Skeletal muscle tissue (tissue), 4 donors: Measurements from ENCODE around the gene FKBP2. TPM values are rescaled to one million over a fixed set of nuclear protein-coding genes. Genes with fewer than 3 reads are reported as not detected.
A peak's percentile ranks its signal among the peaks of the same experiment; 100 is the strongest.

Experiments used
- H3K27ac ChIP-seq: one replicate; pipeline ENCODE4 v1.7.0; 2013; ENCODE audit warnings: mild to moderate bottlenecking, low read depth, low read length, inconsistent platforms
- H3K27me3 ChIP-seq, 3 donors: one replicate each; pipeline ENCODE4 v1.7.0; 2013; ENCODE audit warnings: low read length in 3 of 3; ENCODE audit not compliant: control insufficient read depth in 3 of 3, insufficient read depth in 3 of 3
- H3K36me3 ChIP-seq, 3 donors: one replicate each; pipeline ENCODE4 v1.7.0; 2013; ENCODE audit warnings: low read length in 3 of 3; ENCODE audit not compliant: control insufficient read depth in 3 of 3, insufficient read depth in 3 of 3
- H3K4me1 ChIP-seq, 3 donors: one replicate each; pipeline ENCODE4 v1.7.0; 2013; ENCODE audit warnings: low read length in 3 of 3, mild to moderate bottlenecking in 3 of 3; ENCODE audit not compliant: control insufficient read depth in 3 of 3, insufficient read depth in 3 of 3
- H3K4me3 ChIP-seq, 3 donors: one replicate each; pipeline ENCODE4 v1.7.0; 2013; ENCODE audit warnings: low read length in 3 of 3
- H3K9ac ChIP-seq, 3 donors: one replicate each; pipeline ENCODE4 v1.7.0; 2013; ENCODE audit warnings: low read length in 3 of 3, mild to moderate bottlenecking in 3 of 3, moderate library complexity in 2 of 3, low read depth in 1 of 3
- H3K9me3 ChIP-seq, 3 donors: one replicate each; pipeline ENCODE4 v1.7.0; 2013; ENCODE audit warnings: low read length in 3 of 3; ENCODE audit not compliant: control insufficient read depth in 3 of 3
- total RNA-seq: library from RNA; depleted of rRNA; stranded (reverse); fragments of >200 nt; gene quantifications from one replicate; pipeline ENCODE4 v1.2.3, GENCODE V29; 2014
- donor health status: Osteomylitis.

Gene FKBP2
- total RNA-seq, 1 donor from 2014 or later, result 26.1 TPM

DNA sequence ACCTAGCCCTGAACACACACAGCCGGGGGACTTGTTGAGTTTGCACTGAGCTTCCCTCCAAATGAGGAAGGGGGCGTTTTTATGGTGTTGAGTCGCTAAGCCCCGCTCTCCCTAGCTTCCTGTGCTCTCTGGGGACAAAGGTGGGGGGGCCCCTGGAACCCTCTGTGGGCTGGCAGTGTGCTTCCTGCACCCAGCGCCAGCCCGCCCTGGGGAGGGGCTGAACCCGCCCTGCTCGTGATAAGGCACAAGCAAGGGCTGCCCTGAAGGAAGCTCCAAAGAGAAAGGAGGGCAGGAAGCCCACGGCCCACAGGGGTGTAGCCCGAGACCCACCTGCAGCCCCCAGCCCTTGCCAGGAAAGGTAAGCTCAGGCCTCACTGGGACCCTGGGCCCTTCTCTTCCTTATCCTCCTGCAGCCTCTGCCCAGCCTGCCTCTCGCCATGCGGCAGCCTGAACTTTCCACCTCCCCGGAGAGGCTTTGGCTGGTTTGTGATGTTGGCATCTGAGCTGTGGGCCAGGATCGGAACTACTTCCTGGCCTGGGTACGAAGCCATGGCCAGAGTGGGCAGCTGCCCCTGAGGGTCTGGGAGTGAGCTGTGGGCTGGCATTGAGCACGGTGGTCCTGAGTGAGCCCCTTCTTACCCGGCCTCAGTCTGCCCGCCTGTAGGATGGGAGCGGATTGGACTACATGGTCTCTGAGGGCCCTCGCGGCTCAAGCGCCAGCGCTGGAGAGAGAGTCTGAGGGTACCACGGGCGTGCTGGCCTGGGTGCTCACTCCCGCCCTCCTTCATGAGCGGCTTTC lies 34.2 kb upstream of the FKBP2 start, which contains the start of gene FERMT3:
Gene FERMT3, plus strand, starts transcription at position 265 of the 799 bp plus-strand sequence. CDS start 644 bp downstream, outside the sequence.
- H3K9ac ChIP-seq, result peak within 1 kb of the TSS; percentile 62 to 77 (median 75)
- no peaks in the 10 kb centered on the region for H3K9me3 ChIP-seq
- no peaks in the 10 kb centered on the region for H3K27me3 ChIP-seq
- H3K4me1 ChIP-seq, result peaks cover 17 to 43% (median 37%) of the 10 kb centered on the region in 3 donors
- H3K27ac ChIP-seq, result peak within 1 kb of the TSS; percentile 83
- H3K4me3 ChIP-seq, result peak within 1 kb of the TSS; percentile 52 to 67 (median 65)
- H3K36me3 ChIP-seq, result peaks cover 24 to 32% (median 30%) of the 10 kb centered on the region in 3 donors

DNA sequence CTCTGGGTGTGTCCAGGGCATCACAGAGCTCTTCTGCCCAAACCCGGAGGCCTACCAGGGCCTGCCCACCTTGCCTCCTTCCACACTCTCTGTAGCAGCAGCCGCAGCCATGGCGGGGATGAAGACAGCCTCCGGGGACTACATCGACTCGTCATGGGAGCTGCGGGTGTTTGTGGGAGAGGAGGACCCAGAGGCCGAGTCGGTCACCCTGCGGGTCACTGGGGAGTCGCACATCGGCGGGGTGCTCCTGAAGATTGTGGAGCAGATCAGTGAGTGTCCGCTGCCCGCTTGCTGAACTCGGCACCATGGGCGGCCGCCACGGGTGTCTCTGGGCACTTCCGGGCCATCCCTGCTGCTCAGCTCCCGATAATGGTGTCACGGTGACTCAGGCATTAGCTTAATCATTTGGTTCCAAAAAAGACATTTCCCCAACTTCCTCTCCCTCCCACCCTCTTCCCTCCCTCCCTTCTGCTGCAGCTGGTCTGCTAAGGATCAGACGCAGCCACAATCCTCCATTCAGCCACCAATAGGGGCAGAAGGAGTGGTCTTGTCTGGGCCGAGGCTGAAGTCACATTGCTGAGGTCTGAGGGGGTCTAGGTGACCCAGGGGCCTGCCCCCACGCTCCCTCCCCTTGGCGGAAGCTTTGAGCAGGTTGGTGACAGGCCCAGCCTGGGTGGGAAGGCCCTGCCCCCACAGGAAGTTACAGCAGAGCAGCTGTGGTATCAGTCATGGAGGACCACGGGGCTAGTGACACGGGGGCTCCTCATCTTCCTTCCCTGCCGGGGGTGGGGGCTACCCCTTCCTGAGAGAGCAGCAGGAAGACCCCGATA lies 33.4 kb upstream of the FKBP2 start:
- Histone ChIP-seq H3K4me3 (peak overlapping the region; percentile 52 to 67 (median 65)), H3K9ac (peak overlapping the region; percentile 62 to 77 (median 75)), H3K27me3 (no peaks in the 10 kb centered on the region), H3K36me3 (peaks cover 26 to 32% (median 26%) of the 10 kb centered on the region in 3 donors), H3K4me1 (peaks cover 15 to 41% (median 37%) of the 10 kb centered on the region in 3 donors), H3K9me3 (no peaks in the 10 kb centered on the region), H3K27ac (peak overlapping the region; percentile 83)

DNA sequence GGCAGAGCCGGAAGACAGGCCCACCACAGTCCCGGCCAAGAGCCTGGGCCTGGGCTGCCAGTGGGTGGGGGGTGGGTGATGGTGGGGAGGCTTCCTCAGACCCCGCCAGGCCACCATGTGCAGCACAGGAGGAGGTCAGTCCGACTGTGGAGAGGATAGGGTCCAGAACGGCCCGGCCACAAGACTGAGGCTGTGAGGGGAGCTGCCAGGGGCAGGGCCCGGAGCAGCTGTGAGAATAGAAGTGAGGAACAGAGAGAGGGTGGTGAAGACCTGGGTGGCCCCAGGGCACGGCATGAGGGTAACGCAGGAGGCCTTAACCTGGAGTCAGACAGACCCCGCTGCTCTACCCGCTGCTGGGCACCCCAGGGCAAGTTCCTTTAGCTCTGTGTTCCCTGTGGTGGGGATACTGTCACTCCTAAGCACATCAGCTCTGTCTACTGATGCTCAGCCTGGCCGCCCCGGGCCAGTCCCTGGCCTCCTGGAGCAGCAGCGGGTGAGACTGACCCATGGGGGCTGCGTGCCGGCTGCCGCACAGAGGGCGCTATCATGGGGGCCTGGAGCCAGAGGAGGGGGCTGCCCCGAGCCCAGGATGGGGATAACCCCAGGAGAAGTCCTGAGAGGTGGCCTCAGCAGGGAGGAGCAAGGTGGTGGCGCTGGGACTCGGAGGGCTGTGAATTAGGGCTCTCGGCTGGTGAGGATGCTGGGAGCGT lies 32.7 kb upstream of the FKBP2 start:
- H3K27me3 ChIP-seq, result no peaks in the 10 kb centered on the region
- H3K36me3 ChIP-seq, result peaks cover 18 to 25% (median 19%) of the 10 kb centered on the region in 3 donors
- peaks cover 15 to 35% (median 32%) of the 10 kb centered on the region in 3 donors for H3K4me1 ChIP-seq
- no peaks in the 10 kb centered on the region for H3K9me3 ChIP-seq
- H3K4me3 ChIP-seq, result peak overlapping the region; percentile 52 to 67 (median 54)
- H3K9ac ChIP-seq, result peak overlapping the region; percentile 54 to 64 (median 62)
- peak overlapping the region; percentile 83 for H3K27ac ChIP-seq

DNA sequence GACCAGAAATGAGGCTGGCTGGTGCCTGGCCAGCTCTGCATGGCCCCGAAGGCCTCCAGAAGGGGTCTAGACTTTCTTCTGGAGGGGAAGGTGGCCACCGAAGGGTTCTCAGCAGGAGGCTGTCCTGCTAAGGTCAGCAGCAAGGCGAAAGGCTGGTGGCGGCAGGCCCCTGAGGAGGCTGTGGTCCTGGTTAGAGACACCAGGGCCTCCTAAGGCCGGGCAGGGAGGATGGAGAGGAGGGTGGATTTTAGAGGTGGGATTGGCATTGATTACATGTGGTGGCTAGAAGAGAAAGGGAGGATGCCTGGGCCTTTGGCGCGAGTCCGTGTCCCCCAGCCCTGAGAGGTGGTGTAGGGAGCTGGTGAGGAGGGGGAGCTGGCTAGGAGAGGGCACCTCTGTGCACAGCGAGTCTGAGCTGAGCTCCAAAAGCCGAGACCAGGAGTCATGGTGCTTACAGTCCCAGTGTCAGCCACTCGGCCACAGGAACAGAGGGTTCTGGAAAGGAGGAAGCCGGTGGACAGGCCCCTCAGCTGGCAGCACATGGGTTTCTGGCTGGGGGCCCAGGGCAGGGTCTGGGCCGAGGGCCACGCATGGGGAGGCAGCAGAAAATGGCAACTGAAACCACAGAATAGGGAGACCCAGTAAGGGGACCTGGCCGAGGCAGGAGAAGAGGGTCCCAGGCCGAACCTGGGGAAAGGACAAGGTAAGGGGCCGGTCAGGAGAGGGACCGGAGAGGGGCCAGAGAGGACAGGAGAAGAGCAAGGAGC lies 31.9 kb upstream of the FKBP2 start:
- Histone ChIP-seq H3K4me1 (peaks cover 15 to 35% (median 31%) of the 10 kb centered on the region in 3 donors), H3K4me3 (no peak overlapping the region), H3K9ac (peak overlapping the region in 1 of 3 donors; percentile 64), H3K9me3 (no peaks in the 10 kb centered on the region), H3K27me3 (no peaks in the 10 kb centered on the region), H3K36me3 (peaks cover 11 to 17% (median 11%) of the 10 kb centered on the region in 3 donors), H3K27ac (peak overlapping the region; percentile 83)

DNA sequence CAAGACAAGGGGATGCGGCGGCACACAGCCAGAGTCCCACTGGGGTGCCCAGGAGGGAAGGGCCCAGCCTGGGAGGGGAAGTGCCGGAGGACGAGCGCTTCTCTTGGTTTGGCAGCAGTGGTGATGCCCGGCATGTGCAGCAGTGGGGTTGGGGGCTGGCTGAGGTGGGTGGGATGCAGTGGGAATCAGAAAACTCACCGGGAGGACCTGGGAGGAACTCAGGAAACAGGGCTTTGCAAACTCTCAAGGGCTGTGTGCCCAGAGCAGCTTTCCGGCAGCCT lies 31.4 kb upstream of the FKBP2 start:
- Histone ChIP-seq H3K4me3 (no peak overlapping the region), H3K9me3 (no peaks in the 10 kb centered on the region), H3K27ac (no peak overlapping the region), H3K4me1 (peaks cover 10 to 30% (median 26%) of the 10 kb centered on the region in 3 donors), H3K27me3 (no peaks in the 10 kb centered on the region), H3K9ac (no peak overlapping the region), H3K36me3 (peaks cover 8 to 15% (median 9%) of the 10 kb centered on the region in 3 donors)

DNA sequence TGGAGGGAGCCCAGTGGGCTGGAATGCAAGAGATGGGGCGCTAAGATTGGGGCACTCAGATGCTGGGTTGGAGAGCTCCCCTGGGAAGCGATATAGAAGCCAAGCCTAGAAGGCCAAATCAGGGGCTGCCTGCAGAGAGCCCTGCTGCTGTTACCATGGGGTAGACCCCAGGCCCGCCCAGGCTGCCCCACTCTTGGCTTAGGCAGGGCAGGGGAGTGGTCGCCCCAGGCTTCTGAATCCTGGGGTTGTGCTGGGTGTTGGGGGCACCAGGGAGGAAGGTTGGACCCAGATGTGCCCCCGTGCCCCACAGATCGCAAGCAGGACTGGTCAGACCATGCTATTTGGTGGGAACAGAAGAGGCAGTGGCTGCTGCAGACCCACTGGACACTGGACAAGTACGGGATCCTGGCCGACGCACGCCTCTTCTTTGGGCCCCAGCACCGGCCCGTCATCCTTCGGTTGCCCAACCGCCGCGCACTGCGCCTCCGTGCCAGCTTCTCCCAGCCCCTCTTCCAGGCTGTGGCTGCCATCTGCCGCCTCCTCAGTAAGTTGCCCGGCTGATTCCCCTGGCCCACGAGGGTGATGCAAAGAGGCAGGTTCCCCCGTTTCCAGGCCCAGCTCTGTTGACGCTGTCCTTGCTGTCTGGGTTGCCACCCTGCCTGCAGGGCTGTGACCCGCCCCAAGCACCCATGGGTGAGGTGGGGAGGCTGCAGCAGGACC lies 30.4 kb upstream of the FKBP2 start:
- H3K27me3 ChIP-seq, result no peaks in the 10 kb centered on the region
- peaks cover 5 to 24% (median 21%) of the 10 kb centered on the region in 3 donors for H3K4me1 ChIP-seq
- H3K4me3 ChIP-seq, result no peak overlapping the region
- H3K36me3 ChIP-seq, result peaks cover 8 to 15% (median 8%) of the 10 kb centered on the region in 3 donors
- no peak overlapping the region for H3K9ac ChIP-seq
- H3K9me3 ChIP-seq, result no peaks in the 10 kb centered on the region
- H3K27ac ChIP-seq, result no peak overlapping the region

DNA sequence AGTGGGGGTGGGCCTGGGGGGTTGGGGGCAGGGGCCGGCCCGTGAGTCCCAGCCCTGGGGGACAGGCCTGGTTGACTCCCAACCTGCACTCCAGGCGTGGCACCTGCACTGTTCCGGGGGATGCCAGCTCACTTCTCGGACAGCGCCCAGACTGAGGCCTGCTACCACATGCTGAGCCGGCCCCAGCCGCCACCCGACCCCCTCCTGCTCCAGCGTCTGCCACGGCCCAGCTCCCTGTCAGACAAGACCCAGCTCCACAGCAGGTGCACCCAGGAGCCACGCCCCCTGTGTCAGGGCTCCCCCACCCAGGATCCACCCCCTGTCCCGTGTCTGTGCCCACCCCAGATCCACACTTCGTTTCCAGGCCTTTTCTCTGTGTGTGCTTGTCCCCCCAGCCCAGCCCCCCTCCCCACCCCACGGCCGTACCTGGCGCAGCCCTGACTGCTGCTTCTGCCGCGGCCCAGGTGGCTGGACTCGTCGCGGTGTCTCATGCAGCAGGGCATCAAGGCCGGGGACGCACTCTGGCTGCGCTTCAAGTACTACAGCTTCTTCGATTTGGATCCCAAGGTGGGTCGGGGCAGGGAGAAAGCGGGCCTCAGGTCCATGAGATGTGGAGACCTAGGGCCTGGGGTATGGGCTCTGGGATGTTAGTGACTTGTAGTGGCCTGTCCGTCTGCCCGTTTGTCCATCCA lies 29.6 kb upstream of the FKBP2 start:
- Histone ChIP-seq H3K9me3 (no peaks in the 10 kb centered on the region), H3K27ac (no peak overlapping the region), H3K4me1 (peaks cover 5 to 19% (median 14%) of the 10 kb centered on the region in 3 donors), H3K9ac (no peak overlapping the region), H3K36me3 (peaks cover 4 to 10% (median 4%) of the 10 kb centered on the region in 3 donors), H3K4me3 (no peak overlapping the region), H3K27me3 (no peaks in the 10 kb centered on the region)

DNA sequence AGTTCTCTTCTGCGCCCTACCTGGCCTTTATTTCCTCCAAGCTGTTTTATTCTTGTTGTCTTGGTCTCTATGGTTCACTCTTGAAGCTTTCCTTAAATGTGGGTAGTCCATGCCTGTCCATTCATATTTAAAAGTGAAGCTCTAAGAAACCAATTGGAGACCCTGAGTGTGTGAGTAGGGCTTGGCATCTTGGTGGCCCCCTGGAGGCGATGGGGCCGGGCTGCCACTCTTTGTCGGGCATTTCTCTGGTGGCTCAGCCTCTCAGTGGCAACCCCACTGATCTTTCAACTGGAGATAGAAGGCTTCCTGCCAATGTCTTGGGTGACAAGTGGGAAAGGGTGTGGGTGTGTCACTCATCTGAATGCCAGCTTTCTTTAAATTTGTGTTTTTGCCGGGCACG lies 24.0 kb upstream of the FKBP2 start:
- no peak overlapping the region for H3K27ac ChIP-seq
- peaks cover 13 to 14% (median 13%) of the 10 kb centered on the region in 3 donors for H3K4me1 ChIP-seq
- no peaks in the 10 kb centered on the region for H3K9me3 ChIP-seq
- H3K36me3 ChIP-seq, result peaks cover 6 to 14% (median 7%) of the 10 kb centered on the region in 3 donors
- H3K9ac ChIP-seq, result no peak overlapping the region
- no peak overlapping the region for H3K4me3 ChIP-seq
- H3K27me3 ChIP-seq, result no peaks in the 10 kb centered on the region
